ENCODE data around the gene USP10. TPM values are rescaled to one million over a fixed set of nuclear protein-coding genes. Genes with fewer than 3 reads are reported as not detected.
A peak's percentile ranks its signal among the peaks of the same experiment; 100 is the strongest.

USP10 gene
- total RNA-seq, 4 donors from 2014 or later: 23.6 to 56.8 (median 45.4) TPM

GRCh38 chr16:84764970-84765369 is 65.2 kb downstream of the USP10 start:
- Histone ChIP-seq H3K27ac (peak overlapping the region in 2 of 4 donors; percentile 4 to 16), H3K4me3 (no peak overlapping the region), H3K9me3 (no peaks in the 10 kb centered on the region), H3K4me1 (peaks cover 0 to 5% (median 0%) of the 10 kb centered on the region in 4 donors), H3K36me3 (peaks cover 0 to 29% (median 7%) of the 10 kb centered on the region in 4 donors), H3K27me3 (no peaks in the 10 kb centered on the region)
- 61 to 79% methylated on average over 2 of the region's 2 CpGs for WGBS, 2 donors (ENCODE audit: low coverage in 1 of 2)
- TF ChIP-seq POLR2A (IDR thresholded peaks at IDR 0.05) (no peak), CTCF (IDR thresholded peaks at IDR 0.05) (no peak), POLR2AphosphoS5 (IDR thresholded peaks at IDR 0.05) (no peak), EP300 (IDR thresholded peaks at IDR 0.05; ENCODE audit: low read depth) (no peak)
- DNase-seq: no peak
- intact Hi-C loops (cut with DNase I; ENCODE audit: low total_unique reads): no loop called here
- in situ Hi-C loops (cut with MboI; ENCODE audit: low pct_ligation_motif_present in 1 of 4, low pct_unique_long_range_greater_than_20kb in 1 of 4, low sequenced_read_pairs in 3 of 4): no loop called here

GRCh38 chr16:84765616-84766580 is 66.1 kb downstream of the USP10 start:
- DNase-seq: no peak
- peak overlapping the region; percentile 7 to 49 (median 28) for H3K27ac ChIP-seq
- in situ Hi-C loops (cut with MboI; ENCODE audit: low pct_ligation_motif_present in 1 of 4, low pct_unique_long_range_greater_than_20kb in 1 of 4, low sequenced_read_pairs in 3 of 4): no loop called here
- no peak overlapping the region for H3K4me3 ChIP-seq
- H3K27me3 ChIP-seq: no peaks in the 10 kb centered on the region
- intact Hi-C loops (cut with DNase I; ENCODE audit: low total_unique reads): no loop called here
- WGBS, 2 donors (ENCODE audit: low coverage in 1 of 2): 57 to 90% methylated on average over 1 to 17 of the region's 17 CpGs
- H3K36me3 ChIP-seq: peaks cover 0 to 29% (median 7%) of the 10 kb centered on the region in 4 donors
- H3K9me3 ChIP-seq: no peaks in the 10 kb centered on the region
- no peak for TF ChIP-seq POLR2AphosphoS5 (IDR thresholded peaks at IDR 0.05)
- no peak for TF ChIP-seq CTCF (IDR thresholded peaks at IDR 0.05)
- no peak for TF ChIP-seq POLR2A (IDR thresholded peaks at IDR 0.05)
- no peak for TF ChIP-seq EP300 (IDR thresholded peaks at IDR 0.05; ENCODE audit: low read depth)
- H3K4me1 ChIP-seq: peaks cover 0 to 5% (median 0%) of the 10 kb centered on the region in 4 donors

- H3K4me1 ChIP-seq: peaks cover 0 to 5% (median 0%) of the 10 kb centered on the region in 4 donors
- no peaks in the 10 kb centered on the region for H3K9me3 ChIP-seq
- H3K27me3 ChIP-seq: no peaks in the 10 kb centered on the region
- no peak for DNase-seq
- in situ Hi-C loops (cut with MboI; ENCODE audit: low pct_ligation_motif_present in 1 of 4, low pct_unique_long_range_greater_than_20kb in 1 of 4, low sequenced_read_pairs in 3 of 4) (no loop called here), intact Hi-C loops (cut with DNase I; ENCODE audit: low total_unique reads) (no loop called here)
- peaks cover 0 to 29% (median 7%) of the 10 kb centered on the region in 4 donors for H3K36me3 ChIP-seq
- no peak overlapping the region for H3K4me3 ChIP-seq
- 72 to 80% methylated on average over 8 to 11 of the region's 11 CpGs for WGBS, 2 donors (ENCODE audit: low coverage in 1 of 2)
- no peak for TF ChIP-seq CTCF (IDR thresholded peaks at IDR 0.05)
- no peak for TF ChIP-seq POLR2A (IDR thresholded peaks at IDR 0.05)
- peak overlapping the region; percentile 5 to 49 (median 28) for H3K27ac ChIP-seq
Measured at GRCh38 chr16:84766978-84767773, 67.4 kb downstream of the USP10 start.

All from transverse colon (tissue), 4 donors.